Mesenchymal stem cell (in vitro differentiated cells and primary cell): ENCODE data around the gene UIMC1.

Experiments
- DNase-seq: peaks from one replicate; pipeline ENCODE4 v3.0.0-alpha.2; 2013
- H2AFZ ChIP-seq: one replicate; pipeline ENCODE4 v1.6.1; 2013; ENCODE audit warnings: low read depth, mild to moderate bottlenecking, control low read depth, inconsistent platforms, low read length, moderate library complexity
- H2AK5ac ChIP-seq: 2 replicates; pipeline ENCODE4 v1.6.1; 2013; ENCODE audit warnings: low read length, moderate library complexity, mild to moderate bottlenecking, inconsistent platforms; ENCODE audit not compliant: severe bottlenecking
- H2BK120ac ChIP-seq: one replicate; pipeline ENCODE4 v1.6.1; 2013; ENCODE audit warnings: low read depth, mild to moderate bottlenecking, inconsistent platforms, low read length, moderate library complexity
- H2BK12ac ChIP-seq, 2 experiments: one replicate each; pipeline ENCODE4 v1.6.1; 2013; ENCODE audit warnings: inconsistent platforms in 2 of 2, low read length in 2 of 2, mild to moderate bottlenecking in 2 of 2, moderate library complexity in 2 of 2, control low read depth in 1 of 2
- H2BK15ac ChIP-seq: one replicate; pipeline ENCODE4 v1.6.1; 2013; ENCODE audit warnings: mild to moderate bottlenecking, low read depth, inconsistent platforms; ENCODE audit not compliant: poor library complexity, severe bottlenecking
- H2BK5ac ChIP-seq: 2 replicates; pipeline ENCODE4 v1.6.1; 2013; ENCODE audit warnings: low read depth, mild to moderate bottlenecking, low read length, control low read depth, inconsistent platforms; ENCODE audit not compliant: poor library complexity, severe bottlenecking
- H3K14ac ChIP-seq, 2 experiments: one replicate each; pipeline ENCODE4 v1.6.1; 2013; ENCODE audit warnings: inconsistent platforms in 2 of 2, low read length in 2 of 2, control low read depth in 1 of 2, mild to moderate bottlenecking in 1 of 2, moderate library complexity in 1 of 2
- H3K18ac ChIP-seq, 2 experiments: one replicate each; pipeline ENCODE4 v1.6.1; 2013; ENCODE audit warnings: inconsistent platforms in 2 of 2, low read length in 2 of 2, control low read depth in 1 of 2, low read depth in 1 of 2, mild to moderate bottlenecking in 1 of 2
- H3K23ac ChIP-seq, 2 experiments: one replicate each; pipeline ENCODE4 v1.6.1; 2013; ENCODE audit warnings: inconsistent platforms in 2 of 2, low read length in 2 of 2, mild to moderate bottlenecking in 2 of 2, moderate library complexity in 2 of 2, control low read depth in 1 of 2
- H3K27ac ChIP-seq: 2 replicates; pipeline ENCODE4 v1.5.1; 2013; ENCODE audit warnings: mild to moderate bottlenecking, moderate library complexity, low read length, control low read depth, inconsistent platforms; ENCODE audit not compliant: poor library complexity, severe bottlenecking
- H3K27me3 ChIP-seq, 2 experiments: 2 replicates each; pipeline versions ENCODE4 v1.6.1 to v1.7.0; 2013; ENCODE audit warnings: low read length in 2 of 2, mild to moderate bottlenecking in 2 of 2, moderate library complexity in 2 of 2, control low read depth in 1 of 2, inconsistent platforms in 1 of 2; ENCODE audit not compliant: control insufficient read depth in 1 of 2, insufficient read depth in 1 of 2
- H3K36me3 ChIP-seq, 2 experiments: 2 replicates each; pipeline versions ENCODE4 v1.6.1 to v1.7.0; 2013; ENCODE audit warnings: low read length in 2 of 2, control low read depth in 1 of 2, inconsistent platforms in 1 of 2, low read depth in 1 of 2, mild to moderate bottlenecking in 1 of 2; ENCODE audit not compliant: insufficient read depth in 2 of 2, control insufficient read depth in 1 of 2
- H3K4ac ChIP-seq, 2 experiments: one replicate each; pipeline ENCODE4 v1.6.1; 2013; ENCODE audit warnings: inconsistent platforms in 2 of 2, low read length in 2 of 2, mild to moderate bottlenecking in 2 of 2, moderate library complexity in 2 of 2, control low read depth in 1 of 2, low read depth in 1 of 2
- H3K4me1 ChIP-seq: 2 replicates; pipeline ENCODE4 v1.6.1; 2013; ENCODE audit warnings: low read depth, low read length, control low read depth; ENCODE audit not compliant: control insufficient read depth, insufficient read depth
- H3K4me2 ChIP-seq: 2 replicates; pipeline ENCODE4 v1.6.1; 2013; ENCODE audit warnings: low read length, mild to moderate bottlenecking, inconsistent platforms; ENCODE audit not compliant: poor library complexity, severe bottlenecking
- H3K4me3 ChIP-seq, 2 experiments: 2 replicates each; pipeline versions ENCODE4 v1.5.1 to v1.7.0; 2013; ENCODE audit warnings: low read length in 2 of 2, mild to moderate bottlenecking in 2 of 2, control low read depth in 1 of 2, low read depth in 1 of 2; ENCODE audit not compliant: insufficient read depth in 1 of 2
- H3K79me1 ChIP-seq: replicated peaks from 2 replicates; pipeline ENCODE4 v1.6.1; 2013; ENCODE audit warnings: mild to moderate bottlenecking, control low read depth, low read length, inconsistent platforms; ENCODE audit not compliant: poor library complexity, severe bottlenecking
- H3K9ac ChIP-seq: 2 replicates; pipeline ENCODE4 v1.7.0; 2013; ENCODE audit warnings: mild to moderate bottlenecking, low read length, moderate library complexity
- H3K9me3 ChIP-seq: 2 replicates; pipeline ENCODE4 v1.7.0; 2013; ENCODE audit warnings: mild to moderate bottlenecking, low read length; ENCODE audit not compliant: control insufficient read depth
- H4K8ac ChIP-seq: one replicate; pipeline ENCODE4 v1.6.1; 2013; ENCODE audit warnings: inconsistent platforms, mild to moderate bottlenecking, low read length, moderate library complexity
- H4K91ac ChIP-seq: one replicate; pipeline ENCODE4 v1.6.1; 2013; ENCODE audit warnings: mild to moderate bottlenecking, low read length, inconsistent platforms
- WGBS: methylation state at CpG from one replicate; pipeline ENCODE4 v1.1.7; 2013; ENCODE audit warnings: mixed read lengths; 5-methylcytosine and 5-hydroxymethylcytosine counted together

Gene UIMC1

GRCh38 chr5:176868126-176868525 is 138.5 kb downstream of the UIMC1 start:
- no peak overlapping the region for H4K91ac ChIP-seq
- no peak for DNase-seq
- H3K79me1 ChIP-seq: no peaks in the 10 kb centered on the region
- peaks cover 19% of the 10 kb centered on the region for H3K4me1 ChIP-seq
- H2BK120ac ChIP-seq: no peak overlapping the region
- no peak overlapping the region for H3K14ac ChIP-seq
- H3K23ac ChIP-seq: no peak overlapping the region
- no peak overlapping the region for H2BK15ac ChIP-seq
- WGBS: 94% methylated on average over 14 of the region's 14 CpGs
- no peak overlapping the region for H3K4me2 ChIP-seq
- H2AFZ ChIP-seq: no peak overlapping the region
- H3K9ac ChIP-seq: no peak overlapping the region
- H3K9me3 ChIP-seq: no peaks in the 10 kb centered on the region
- peaks cover 0 to 48% of the 10 kb centered on the region in 2 experiments for H3K36me3 ChIP-seq
- no peak overlapping the region for H3K18ac ChIP-seq
- no peak overlapping the region for H2BK5ac ChIP-seq
- no peak overlapping the region for H3K4ac ChIP-seq
- H3K27ac ChIP-seq: no peak overlapping the region
- H4K8ac ChIP-seq: no peak overlapping the region
- no peak overlapping the region for H3K4me3 ChIP-seq
- H2AK5ac ChIP-seq: no peak overlapping the region
- no peak overlapping the region for H2BK12ac ChIP-seq
- peaks cover 17 to 56% of the 10 kb centered on the region in 2 experiments for H3K27me3 ChIP-seq

- Histone ChIP-seq H3K4me3 (no peak overlapping the region), H3K4ac (no peak overlapping the region), H3K14ac (no peak overlapping the region), H3K4me1 (peaks cover 31% of the 10 kb centered on the region), H4K8ac (no peak overlapping the region), H3K27me3 (peaks cover 17 to 67% of the 10 kb centered on the region in 2 experiments), H3K27ac (no peak overlapping the region), H3K79me1 (no peaks in the 10 kb centered on the region), H3K36me3 (peaks cover 0 to 52% of the 10 kb centered on the region in 2 experiments), H2BK15ac (no peak overlapping the region), H3K9me3 (no peaks in the 10 kb centered on the region), H2AFZ (no peak overlapping the region), H2BK12ac (no peak overlapping the region), H3K18ac (no peak overlapping the region), H3K4me2 (no peak overlapping the region), H2BK5ac (no peak overlapping the region), H2BK120ac (no peak overlapping the region), H3K9ac (no peak overlapping the region), H4K91ac (no peak overlapping the region), H2AK5ac (no peak overlapping the region), H3K23ac (no peak overlapping the region)
- WGBS: 26% methylated on average over 16 of the region's 16 CpGs
- no peak for DNase-seq
Measured at GRCh38 chr5:176866707-176867310, 139.8 kb downstream of the UIMC1 start.

- Histone ChIP-seq H3K23ac (no peak overlapping the region), H3K9me3 (no peaks in the 10 kb centered on the region), H3K4ac (no peak overlapping the region)
Measured at GRCh38 chr5:176865964-176866363, 140.6 kb downstream of the UIMC1 start.

GRCh38 chr5:176864755-176865154 is 141.8 kb downstream of the UIMC1 start:
- Histone ChIP-seq H4K91ac (no peak overlapping the region), H3K4ac (no peak overlapping the region), H3K23ac (no peak overlapping the region), H3K9ac (no peak overlapping the region), H2BK12ac (no peak overlapping the region), H3K4me2 (no peak overlapping the region), H3K36me3 (peaks cover 0 to 43% of the 10 kb centered on the region in 2 experiments), H2AFZ (no peak overlapping the region), H3K4me1 (peaks cover 33% of the 10 kb centered on the region), H3K18ac (no peak overlapping the region), H3K27me3 (peaks cover 22 to 78% of the 10 kb centered on the region in 2 experiments), H2BK5ac (no peak overlapping the region), H2BK120ac (no peak overlapping the region), H2AK5ac (no peak overlapping the region), H3K4me3 (no peak overlapping the region), H3K14ac (no peak overlapping the region), H3K79me1 (peaks cover 2% of the 10 kb centered on the region), H3K27ac (no peak overlapping the region), H3K9me3 (no peaks in the 10 kb centered on the region), H4K8ac (no peak overlapping the region), H2BK15ac (no peak overlapping the region)
- WGBS: 93% methylated on average over 7 of the region's 8 CpGs
- no peak for DNase-seq

More at GRCh38 chr5:176865964-176866363, 140.6 kb downstream of the UIMC1 start:
- H4K91ac ChIP-seq: no peak overlapping the region
- no peak overlapping the region for H3K4me2 ChIP-seq
- no peak overlapping the region for H2AFZ ChIP-seq
- peaks cover 17 to 76% of the 10 kb centered on the region in 2 experiments for H3K27me3 ChIP-seq
- H2BK120ac ChIP-seq: no peak overlapping the region
- H3K36me3 ChIP-seq: peaks cover 0 to 52% of the 10 kb centered on the region in 2 experiments
- H4K8ac ChIP-seq: no peak overlapping the region
- H2AK5ac ChIP-seq: no peak overlapping the region
- WGBS: 82% methylated on average over 7 of the region's 7 CpGs
- no peak overlapping the region for H2BK12ac ChIP-seq
- DNase-seq: no peak
- peaks cover 31% of the 10 kb centered on the region for H3K4me1 ChIP-seq
- H3K27ac ChIP-seq: no peak overlapping the region
- no peaks in the 10 kb centered on the region for H3K79me1 ChIP-seq
- H3K4me3 ChIP-seq: no peak overlapping the region
- H3K9ac ChIP-seq: no peak overlapping the region
- H3K14ac ChIP-seq: no peak overlapping the region
- no peak overlapping the region for H2BK15ac ChIP-seq
- H3K18ac ChIP-seq: no peak overlapping the region
- H2BK5ac ChIP-seq: no peak overlapping the region
